Activated CD8-positive, alpha-beta memory T cell treated with anti-CD3 and anti-CD28 coated beads, Interleukin-2, amount 50 U/mL, for 1 hour (primary cell): ENCODE measurements around the gene SAXO1.

ENCODE experiments used
- DNase-seq: peaks from one replicate; pipeline ENCODE4 v3.0.0-alpha.2; 2020; ENCODE audit errors: extremely low read depth

Gene SAXO1

DNA sequence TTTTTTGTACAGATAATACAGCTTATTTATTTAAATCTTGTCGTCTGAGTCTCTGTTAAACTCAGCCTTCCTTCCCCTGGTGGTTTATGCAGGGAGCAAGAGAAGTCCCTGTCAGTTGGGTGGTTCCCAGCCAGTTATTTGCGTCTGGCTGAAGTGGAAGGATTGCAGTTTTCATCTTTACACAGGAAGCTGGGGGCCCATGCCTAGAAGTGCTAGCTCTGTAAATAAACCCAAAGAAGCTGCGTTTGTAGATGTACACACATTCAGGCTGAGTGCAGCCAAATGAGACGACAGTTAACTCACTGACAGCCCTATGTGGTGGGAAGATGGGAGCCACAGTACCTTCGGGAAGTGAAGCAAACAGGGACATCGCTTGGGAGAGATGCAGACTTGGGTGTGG, 122.1 kb downstream of the SAXO1 start:
- no peak for DNase-seq

DNA sequence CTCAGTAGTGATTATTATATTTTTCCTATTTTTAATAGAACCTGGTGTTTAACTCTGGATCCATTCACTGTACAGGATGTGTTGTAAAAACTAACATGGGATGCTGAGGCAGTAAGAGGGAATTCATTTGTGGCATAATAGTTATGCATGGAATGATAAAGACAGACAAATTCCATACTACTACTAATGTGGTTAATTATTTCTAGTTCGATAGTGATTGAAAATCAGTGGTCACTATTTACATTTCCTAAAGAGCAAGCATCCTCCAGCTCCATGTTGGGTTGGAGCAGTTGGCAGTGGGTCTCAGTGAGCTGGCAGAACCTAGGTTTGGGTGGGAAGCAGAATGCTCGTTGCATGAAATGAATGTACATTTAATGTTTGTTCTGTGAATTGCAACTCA, 122.6 kb downstream of the SAXO1 start:
- no peak for DNase-seq

DNA sequence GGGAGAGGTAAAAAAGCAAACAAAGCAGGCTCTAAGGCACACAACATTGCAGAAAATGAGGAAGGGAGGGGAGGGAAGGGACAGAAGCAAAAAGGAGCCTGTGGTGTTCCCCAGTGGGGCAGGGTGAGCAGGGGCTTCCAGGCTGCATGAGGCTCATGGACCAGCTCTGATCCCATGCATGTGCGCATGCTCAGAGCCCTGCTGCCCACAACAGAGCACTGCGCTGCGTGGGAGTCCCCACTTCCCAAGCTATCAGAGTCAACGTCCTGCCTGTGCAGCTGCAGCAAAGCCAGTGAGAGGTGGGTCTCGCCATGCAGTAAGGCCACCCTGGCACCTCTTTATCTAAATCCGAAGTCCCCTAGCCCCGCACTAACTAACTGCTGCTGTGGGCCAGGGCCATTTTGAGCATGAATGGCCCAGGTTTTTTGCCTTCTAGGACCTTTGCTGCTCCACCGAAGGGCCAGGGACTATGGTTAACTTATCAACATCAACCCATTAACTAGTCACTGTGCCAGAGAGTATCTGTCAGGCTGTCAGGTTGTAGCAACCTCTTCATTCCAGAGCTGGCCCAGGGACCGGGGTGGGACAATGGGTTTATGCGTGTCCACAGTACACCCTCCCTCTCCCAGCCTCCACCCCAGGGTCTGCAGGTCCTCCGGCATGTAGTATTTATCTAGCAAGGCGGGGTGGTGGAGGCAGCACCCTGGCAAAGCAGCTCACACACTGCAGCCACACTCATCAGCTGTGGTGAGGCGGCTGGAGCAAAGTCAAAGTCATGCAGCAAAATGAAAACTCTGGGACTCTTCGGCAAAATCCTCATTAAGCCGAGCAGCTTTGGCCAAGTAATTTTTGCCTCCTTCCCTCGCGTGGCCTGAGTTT, 123.6 kb downstream of the SAXO1 start:
- no peak for DNase-seq

DNA sequence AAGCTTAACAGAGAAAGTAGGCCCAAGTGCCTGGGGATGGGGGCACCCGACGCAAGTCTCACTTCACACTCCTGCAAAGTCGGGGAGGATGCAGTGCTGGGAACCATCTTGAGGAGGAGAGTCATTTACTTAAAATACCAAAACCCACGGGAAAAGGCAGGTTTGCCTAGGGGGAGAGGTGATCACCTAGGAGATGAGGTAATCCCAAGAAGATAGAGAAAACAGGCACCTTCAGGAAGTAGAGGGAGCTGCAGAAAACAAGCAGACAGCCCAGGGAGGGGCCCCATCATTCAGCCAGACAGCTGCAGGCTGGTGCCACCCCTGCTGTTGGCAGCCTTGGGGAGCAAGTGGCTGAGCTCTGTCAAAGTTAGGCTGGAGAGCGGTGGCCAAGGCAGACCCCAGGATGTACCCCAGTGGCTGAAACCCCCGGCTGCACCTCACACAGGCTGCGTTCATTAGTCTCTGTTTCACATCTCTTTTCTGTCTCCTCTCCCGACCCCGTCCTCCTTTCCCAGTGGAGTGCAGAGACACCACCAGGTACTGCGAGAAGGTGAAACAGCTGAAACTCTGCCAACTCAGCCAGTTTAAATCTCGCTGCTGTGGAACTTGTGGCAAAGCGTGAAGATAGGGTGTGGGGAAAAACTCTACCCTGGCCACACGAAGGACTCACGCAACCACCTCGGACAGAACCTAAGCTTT, 124.9 kb downstream of the SAXO1 start:
- DNase-seq = no peak

DNA sequence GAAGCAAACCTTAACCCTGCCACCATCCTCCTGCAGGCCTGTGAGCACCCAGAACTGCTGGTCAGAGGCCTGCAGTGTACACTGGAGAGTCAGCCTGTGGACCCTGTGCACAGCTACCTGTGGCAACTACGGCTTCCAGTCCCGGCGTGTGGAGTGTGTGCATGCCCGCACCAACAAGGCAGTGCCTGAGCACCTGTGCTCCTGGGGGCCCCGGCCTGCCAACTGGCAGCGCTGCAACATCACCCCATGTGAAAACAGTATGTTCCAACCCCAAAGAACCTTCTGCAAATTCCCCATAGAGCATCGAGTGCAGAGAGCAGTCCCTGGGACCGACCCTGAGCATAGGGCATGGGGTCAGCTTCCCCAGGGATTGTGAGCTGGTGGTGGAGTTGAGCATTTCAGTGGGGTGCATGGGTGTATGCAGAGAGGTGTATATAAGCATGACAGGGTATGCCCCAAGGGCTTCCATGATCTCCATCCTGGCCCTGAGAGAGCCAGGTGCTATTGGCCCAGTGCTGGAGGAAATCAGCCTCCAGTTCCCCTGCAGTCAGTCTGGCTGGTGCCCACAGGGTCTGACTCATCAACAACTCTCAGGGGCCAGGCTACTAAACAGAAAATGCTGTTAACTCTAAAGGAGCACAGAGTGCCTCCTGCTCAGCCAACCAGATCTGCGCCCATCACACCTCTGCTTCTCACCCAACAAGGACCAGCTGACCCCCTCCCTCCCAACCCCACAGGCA, 126.2 kb downstream of the SAXO1 start:
- DNase-seq = no peak

DNA sequence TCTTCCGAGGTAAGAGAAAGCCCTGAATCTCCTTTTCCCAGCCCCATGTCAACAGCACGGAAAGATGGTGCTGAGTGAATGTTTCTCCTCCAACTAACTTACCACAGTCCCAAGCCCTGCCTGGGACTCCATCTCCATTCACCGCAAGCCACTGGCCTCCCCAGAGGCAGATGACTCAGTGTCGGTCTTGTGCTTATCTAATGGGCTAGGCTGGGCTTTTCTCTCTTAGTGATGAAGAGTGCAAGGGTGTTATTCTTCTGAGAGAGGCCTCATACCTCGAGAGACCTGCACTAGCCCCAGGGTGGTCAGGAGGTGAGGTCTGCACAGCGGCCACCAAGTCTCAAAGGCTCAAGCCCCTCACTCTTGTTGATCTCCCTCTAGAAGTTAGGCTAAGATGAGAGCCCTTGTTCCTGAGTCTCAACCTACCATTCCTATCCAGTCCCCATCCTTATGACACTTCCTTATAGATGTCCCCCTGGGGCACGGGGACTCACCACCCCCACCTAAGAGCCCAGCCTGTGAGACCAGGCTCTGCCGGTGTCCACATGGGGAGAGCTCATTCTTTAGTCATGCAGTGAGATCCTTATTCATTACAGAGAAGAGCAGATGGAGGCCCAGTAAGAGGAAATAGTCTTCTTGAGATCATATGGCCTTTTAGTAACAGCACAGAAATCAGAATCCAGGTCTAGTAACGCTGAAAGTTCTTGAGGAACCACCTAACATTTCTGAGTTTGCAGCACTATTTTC, 127.0 kb downstream of the SAXO1 start:
- no peak for DNase-seq

DNA sequence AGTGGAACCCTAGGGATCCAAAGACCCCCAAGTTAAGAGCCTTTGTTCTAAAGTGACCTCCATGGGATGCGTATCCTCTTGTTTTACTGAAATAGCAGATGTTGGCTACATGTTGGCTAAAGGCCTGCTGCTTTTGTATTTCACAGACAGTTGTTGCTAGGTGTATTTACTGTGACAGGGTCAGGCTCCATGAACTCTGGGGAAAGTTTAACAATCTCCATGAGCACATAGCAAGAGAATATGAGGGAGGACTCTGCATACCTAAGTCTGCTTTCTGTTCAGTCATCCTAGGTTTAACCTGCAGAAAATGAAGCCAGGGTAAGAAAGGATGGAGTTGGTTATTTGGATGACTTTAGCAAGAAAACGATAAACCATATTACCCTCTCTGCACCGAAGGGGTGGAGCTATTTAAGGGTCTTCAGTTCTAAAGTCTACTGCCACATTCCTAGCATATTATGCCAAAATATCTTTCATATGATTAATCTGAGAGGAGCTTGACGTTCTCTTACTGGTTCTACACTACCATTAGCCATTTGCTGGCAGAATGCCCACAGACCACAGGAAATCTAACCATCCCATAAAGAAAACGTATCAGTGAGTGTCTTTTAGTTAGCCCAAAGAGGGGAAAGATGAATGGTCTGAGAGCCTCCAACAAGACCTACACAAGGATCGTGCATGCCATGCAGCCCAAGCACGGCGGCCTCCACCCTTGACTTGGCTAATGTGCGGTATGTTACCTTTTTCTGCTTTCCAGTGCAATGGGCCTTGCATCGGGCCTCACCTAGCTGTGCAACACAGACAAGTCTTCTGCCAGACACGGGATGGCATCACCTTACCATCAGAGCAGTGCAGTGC, 127.8 kb downstream of the SAXO1 start:
- no peak for DNase-seq

DNA sequence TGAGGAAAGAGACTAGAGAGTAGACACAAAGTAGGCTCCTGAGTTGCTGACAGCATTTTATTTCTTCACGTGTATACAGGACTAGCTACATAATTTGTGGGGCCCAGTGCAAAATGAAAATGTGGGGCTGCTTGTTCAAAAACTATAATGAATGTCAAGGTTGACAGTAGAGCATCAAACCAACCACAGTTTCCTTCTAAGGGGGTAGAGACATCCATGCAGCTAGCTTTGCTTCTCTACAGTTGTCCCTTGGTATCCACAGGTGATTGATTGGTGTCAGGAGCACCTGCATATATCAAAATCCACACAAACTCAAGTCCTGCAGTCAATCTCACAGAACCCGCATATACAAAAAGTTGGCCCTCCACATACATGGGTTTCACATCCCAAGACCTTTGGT, 129.6 kb downstream of the SAXO1 start:
- no peak for DNase-seq

DNA sequence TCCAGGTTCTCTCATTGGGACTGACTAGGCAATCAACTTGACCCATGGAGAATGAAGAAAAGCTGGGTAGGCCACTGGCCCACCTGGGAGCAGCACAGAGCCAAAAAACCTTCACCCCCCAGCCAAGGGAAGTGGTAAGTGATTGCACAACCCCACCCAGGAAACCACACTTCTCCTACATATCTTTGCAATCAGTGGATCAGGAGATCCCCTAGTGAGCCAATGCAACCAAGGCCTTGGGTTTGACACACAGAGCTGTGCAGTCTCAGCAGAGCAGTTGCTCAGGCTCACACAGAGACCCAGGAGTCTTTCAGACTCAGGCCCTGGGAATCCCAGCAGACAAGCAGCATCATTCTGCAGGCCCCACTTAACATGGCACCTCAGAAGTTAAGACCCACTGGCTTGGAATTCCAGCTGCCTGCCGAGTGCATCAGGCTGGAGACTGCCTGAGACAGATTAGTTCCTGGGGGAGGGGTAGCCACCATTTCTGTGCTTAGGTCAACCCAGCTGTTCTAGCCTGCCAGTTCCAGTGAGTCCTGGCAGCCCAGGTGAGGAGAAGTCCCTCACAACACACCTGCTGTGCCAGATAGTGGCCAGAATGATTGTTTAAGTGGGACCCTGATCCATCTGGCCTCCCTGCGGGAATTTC, 136.4 kb downstream of the SAXO1 start:
- no peak for DNase-seq

DNA sequence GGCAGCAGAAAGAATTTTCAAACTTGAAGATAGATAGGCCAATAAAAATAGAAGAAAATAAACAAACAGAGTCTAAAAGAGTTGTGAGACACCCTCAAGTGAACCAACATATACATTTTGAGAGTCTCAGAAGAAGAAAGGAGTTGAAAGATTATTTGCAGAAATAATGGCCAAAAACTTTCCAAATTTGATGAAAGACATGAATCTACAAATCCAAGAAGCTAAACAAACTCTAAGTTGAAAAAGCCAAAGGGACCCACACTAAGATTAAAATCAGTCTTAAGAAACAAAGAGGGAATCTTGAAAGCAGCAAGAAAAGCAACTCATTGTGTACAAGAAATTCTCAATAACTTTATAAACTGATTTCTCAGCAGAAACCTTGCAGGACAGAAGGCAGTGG, 137.0 kb downstream of the SAXO1 start:
- no peak for DNase-seq

DNA sequence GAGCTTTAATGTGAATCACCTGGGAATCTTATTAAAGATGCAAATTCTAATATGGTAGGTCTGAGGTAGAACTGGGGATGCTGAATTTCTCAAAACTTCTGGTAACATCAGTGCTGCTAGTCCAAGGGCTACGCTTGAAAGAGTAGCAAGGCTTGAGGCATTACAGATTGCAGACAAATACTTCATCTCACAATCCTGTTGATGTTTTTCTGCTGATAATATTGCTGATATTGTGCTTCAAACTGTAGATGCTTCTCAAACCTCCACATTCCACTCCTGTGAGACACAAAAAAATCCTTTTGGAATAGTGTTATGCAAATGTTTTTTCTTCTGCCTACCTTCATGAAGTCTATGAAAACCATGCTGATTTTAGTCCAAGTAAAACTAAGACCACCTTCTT, 139.5 kb downstream of the SAXO1 start:
- DNase-seq = no peak

DNA sequence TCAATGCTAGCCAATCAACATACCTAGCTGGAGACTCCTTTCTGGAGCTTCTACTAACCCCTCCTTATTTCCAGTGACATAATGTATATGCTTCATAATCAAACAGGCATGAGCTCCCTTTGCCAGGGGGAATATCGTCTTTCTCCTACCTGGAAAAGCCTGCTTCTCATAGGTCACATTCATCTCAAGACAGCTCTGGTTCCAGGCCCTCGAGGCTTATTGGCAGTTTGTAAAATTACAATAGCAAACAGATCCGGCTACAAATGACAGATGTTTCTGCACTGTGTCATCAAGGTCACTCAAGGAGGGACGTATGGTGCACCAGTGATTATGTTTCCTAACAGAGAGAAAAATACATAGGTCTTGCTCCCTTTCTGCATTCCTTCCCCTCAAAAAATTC, 140.0 kb downstream of the SAXO1 start:
- no peak for DNase-seq

DNA sequence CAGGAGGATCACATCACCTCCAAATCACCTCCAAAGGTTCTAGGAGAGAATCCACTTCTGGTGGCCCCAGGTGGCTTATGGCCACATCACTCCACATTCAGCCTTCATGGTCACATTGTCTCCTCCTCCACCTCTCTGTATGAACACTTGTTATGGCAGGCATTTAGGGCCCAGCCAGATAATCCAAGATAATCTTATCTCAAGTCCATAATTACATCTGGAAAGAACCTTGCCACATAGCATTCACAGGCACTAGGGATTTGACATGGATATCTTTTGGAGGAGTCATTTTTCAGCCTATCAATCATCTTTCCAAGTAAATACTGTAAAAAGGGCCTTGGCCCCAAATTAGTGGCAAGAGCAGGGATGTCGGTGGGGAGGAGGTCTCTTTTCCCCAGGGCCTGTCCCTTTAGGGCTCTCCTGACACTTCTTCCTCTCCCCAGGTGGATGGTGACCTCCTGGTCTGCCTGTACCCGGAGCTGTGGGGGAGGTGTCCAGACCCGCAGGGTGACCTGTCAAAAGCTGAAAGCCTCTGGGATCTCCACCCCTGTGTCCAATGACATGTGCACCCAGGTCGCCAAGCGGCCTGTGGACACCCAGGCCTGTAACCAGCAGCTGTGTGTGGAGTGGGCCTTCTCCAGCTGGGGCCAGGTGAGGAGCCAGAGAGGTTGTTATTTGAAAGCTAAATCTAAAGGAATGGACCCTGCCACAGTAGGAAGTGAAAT, 140.9 kb downstream of the SAXO1 start:
- no peak for DNase-seq

DNA sequence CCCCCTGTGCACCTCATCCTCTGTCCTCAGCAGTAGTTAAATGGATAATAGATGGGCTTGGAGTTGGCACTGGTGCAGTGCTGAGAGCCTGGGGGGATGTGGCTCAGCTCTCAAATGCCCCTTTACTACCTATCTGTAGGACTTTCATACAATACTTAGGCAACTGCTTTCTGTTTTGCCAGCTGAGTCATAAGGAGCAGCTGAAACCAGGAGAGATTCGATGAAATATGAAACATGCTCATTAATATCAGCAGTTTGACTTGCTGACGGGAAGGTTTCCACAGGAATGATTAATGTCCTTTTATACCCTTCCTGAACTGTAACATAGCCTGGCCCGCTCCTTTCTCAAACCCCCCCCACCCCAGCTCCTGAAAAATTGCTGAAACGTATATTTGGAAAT, 142.6 kb downstream of the SAXO1 start:
- no peak for DNase-seq

DNA sequence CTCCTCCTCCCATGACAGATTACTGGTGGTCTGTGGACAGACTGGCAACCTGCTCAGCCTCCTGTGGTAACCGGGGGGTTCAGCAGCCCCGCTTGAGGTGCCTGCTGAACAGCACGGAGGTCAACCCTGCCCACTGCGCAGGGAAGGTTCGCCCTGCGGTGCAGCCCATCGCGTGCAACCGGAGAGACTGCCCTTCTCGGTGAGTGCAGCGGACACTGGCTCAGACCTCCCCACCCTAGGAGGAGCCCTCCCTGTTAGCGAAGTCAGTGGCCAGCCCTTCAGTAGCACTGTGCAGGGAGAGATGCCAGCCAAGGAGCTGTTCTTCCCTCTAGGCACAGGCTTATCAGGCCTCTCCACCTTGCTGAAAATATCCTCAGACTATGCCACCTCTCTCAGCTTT, 143.5 kb downstream of the SAXO1 start:
- no peak for DNase-seq

DNA sequence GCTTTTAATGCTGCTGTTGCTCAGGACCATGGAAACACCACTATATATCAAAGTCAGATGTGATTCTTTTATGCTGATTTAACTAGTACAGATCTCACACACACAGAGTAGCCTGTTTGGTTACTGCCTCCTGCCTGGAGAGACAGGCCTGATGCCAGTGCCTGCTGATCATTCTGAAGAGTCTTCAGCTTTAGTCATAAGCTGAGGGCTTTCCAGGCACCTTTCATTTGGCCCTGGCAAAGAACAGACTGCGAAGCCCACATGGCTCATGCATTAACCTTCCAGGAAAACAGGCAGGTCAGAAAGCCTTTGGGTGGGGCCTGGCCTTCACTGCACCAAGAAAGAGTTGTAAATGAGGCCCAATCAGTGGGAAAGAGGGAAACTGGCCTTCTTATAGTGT, 144.7 kb downstream of the SAXO1 start:
- no peak for DNase-seq

DNA sequence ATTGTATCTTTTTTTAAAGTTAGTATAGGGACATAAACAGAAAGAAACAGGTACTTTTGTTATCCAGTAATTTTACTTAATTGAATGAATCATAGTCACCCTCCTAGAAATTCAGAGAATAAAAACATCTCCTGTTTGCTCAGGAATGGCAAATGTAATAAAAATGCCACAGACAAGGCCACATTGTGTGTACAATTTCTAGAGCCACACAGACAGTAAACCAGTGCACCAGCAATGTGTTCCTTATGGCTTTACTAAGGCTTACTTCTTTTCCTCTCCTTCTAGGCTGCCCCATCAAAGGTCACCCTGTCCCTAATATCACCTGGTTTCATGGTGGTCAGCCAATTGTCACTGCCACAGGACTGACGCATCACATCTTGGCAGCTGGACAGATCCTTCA, 145.5 kb downstream of the SAXO1 start:
- no peak for DNase-seq

DNA sequence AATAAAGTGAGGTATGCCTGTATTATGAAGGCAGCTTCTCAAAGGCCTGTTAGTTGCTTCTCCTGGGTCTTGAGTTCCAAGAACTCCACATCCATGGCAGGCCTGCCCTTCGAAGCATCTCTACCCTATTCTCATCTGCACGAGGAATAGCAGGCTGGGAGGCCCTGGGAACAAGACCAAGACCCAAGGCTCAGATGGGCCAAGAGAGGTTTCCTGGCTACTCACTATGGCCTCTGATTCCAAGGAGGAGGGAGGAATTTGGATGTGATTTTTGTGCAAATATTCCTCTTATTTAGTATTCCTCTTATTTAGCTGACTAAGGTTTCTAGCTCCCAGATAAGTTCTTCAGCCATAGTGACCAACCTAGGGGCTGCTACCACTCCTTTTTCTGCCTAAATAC, 151.3 kb downstream of the SAXO1 start:
- no peak for DNase-seq

DNA sequence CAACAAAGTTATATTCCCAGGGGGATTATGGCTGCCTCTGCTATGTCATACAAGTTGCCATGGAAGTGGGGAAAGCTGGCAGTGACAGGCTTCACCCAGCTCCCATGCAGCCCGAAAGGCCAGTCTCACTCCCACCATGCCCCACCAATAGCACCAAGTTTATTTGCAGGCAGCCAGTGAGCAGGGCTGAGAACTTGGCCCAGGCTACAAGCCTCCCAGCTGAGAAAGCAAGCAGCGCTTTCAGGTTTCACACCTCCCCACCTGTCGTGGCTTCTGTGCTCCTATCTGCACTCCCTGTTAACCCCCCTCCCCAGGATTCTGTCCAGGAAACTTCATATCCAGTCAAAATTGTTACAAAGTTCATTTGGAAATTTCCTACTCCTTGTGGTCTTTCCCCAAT, 155.0 kb downstream of the SAXO1 start:
- DNase-seq = no peak
